GM19239 (cell line): ENCODE results near the gene MUCL1.

ENCODE experiments used
- DNase-seq: peaks from one replicate; pipeline ENCODE4 v3.0.0; 2011; ENCODE audit warnings: low spot score; ENCODE audit not compliant: insufficient read length
- FAIRE-seq: peaks from 2 replicates; lab custom pipeline; 2011; peaks lifted over from hg19 to GRCh38; lab: Jason Lieb, UNC

The MUCL1 gene

DNA sequence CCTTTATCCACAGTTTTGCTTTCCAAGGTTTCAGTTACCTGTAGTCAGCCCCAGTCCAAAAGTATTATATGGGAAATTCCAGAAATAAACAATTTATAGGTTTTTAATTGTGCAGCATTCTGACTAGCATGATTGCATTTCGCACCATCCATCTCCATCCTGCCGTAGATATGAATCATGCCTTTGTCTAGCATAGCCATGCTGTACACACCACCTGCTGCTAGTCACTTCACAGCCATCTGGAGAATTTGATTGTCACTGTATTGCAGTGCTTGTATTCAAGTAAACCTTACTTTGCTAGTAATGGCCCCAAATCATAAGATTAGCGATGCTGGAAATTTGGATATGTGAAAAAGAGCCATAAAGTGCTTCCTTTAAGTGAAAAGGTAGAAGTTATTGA lies 36.0 kb downstream of the MUCL1 start:
- DNase-seq = no peak
- FAIRE-seq = no peak

DNA sequence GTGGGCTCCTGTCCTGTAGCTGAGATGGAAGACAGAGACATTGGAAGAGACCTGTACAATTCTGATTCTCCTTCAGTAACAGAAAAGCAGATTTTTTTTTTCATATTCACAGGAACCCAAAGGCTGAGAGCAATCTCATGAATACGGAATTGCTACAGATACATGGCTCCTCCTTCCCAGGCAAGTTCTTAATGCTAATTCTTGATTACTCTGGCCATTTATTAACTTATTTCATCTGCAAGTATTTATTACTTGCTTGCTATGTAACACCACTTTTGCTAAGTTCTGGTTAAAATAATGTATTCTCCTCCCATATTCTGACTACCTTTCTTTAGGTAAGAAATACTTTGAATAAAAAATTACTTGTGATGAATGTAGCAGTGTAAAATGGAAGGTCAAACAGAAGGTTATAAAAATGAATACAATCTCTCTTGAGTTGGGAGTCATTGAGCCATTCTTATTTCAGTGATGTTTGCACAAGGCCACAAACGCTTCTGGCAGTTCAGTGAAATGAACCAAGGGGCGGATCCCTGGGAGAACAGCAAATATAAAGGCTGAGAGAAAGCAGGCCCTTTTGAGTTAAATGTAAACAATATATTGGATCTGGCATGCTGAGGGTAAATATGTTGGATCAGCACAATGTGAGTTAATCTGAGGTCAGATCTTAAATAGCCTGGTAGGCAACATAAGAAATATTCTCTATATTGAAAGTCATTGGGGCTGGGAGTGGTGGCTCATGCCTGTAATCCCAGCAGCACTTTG lies 37.6 kb downstream of the MUCL1 start:
- no peak for DNase-seq
- no peak for FAIRE-seq
